ENCODE data around the gene RTF2. TPM values are rescaled to one million over a fixed set of nuclear protein-coding genes. Genes with fewer than 3 reads are reported as not detected.

Gene RTF2
- total and polyA plus RNA-seq, 2 experiments from 2014 or later = 59.2 to 95.3 TPM

- H3K4me3 ChIP-seq = no peak overlapping the region
- DNase-seq (ENCODE audit: low spot score) = no peak
- no peaks in the 10 kb centered on the region for H3K36me3 ChIP-seq (replicated peaks; ENCODE audit: insufficient read depth, low read depth)
- H4K20me1 ChIP-seq (ENCODE audit: insufficient read depth, poor library complexity, severe bottlenecking) = no peaks in the 10 kb centered on the region
- H3K27ac ChIP-seq = no peak overlapping the region
- H2AFZ ChIP-seq = no peak overlapping the region
- 63% methylated on average over 3 of the region's 3 CpGs for WGBS (ENCODE audit: low lambda C conversion rate, missing lambda C conversion rate)
- H3K9me2 ChIP-seq (replicated peaks; ENCODE audit: insufficient read depth) = no peaks in the 10 kb centered on the region
- H3K79me2 ChIP-seq = peaks cover 7% of the 10 kb centered on the region
- no peaks in the 10 kb centered on the region for H3K27me3 ChIP-seq
- H3K9me3 ChIP-seq (ENCODE audit: low read depth) = no peaks in the 10 kb centered on the region
- no peaks in the 10 kb centered on the region for H3K4me1 ChIP-seq (ENCODE audit: insufficient read depth)
- H3K4me2 ChIP-seq = no peak overlapping the region
- TF ChIP-seq EZH2 (IDR thresholded peaks at IDR 0.05; ENCODE audit: borderline replicate concordance) = no peak
- no peak for TF ChIP-seq EZH2phosphoT487 (IDR thresholded peaks at IDR 0.05; ENCODE audit: low read depth, severe bottlenecking, unreplicated experiment)
- no peak for TF ChIP-seq CTCF (IDR thresholded peaks at IDR 0.05; ENCODE audit: poor library complexity)
These were observed 37.7 kb downstream of the RTF2 start for GRCh38 chr20:56506103-56506502.

- H3K4me3 ChIP-seq = no peak overlapping the region
- H3K4me2 ChIP-seq = no peak overlapping the region
- no peaks in the 10 kb centered on the region for H3K27me3 ChIP-seq
- no peak overlapping the region for H2AFZ ChIP-seq
- DNase-seq (ENCODE audit: low spot score) = no peak
- H3K9me2 ChIP-seq (replicated peaks; ENCODE audit: insufficient read depth) = no peaks in the 10 kb centered on the region
- H3K27ac ChIP-seq = no peak overlapping the region
- H3K4me1 ChIP-seq (ENCODE audit: insufficient read depth) = no peaks in the 10 kb centered on the region
- H4K20me1 ChIP-seq (ENCODE audit: insufficient read depth, poor library complexity, severe bottlenecking) = no peaks in the 10 kb centered on the region
- WGBS (ENCODE audit: low lambda C conversion rate, missing lambda C conversion rate) = 99% methylated on average over 10 of the region's 10 CpGs
- TF ChIP-seq EZH2 (IDR thresholded peaks at IDR 0.05; ENCODE audit: borderline replicate concordance) = no peak
- TF ChIP-seq EZH2phosphoT487 (IDR thresholded peaks at IDR 0.05; ENCODE audit: low read depth, severe bottlenecking, unreplicated experiment) = no peak
- TF ChIP-seq CTCF (IDR thresholded peaks at IDR 0.05; ENCODE audit: poor library complexity) = no peak
- no peaks in the 10 kb centered on the region for H3K36me3 ChIP-seq (replicated peaks; ENCODE audit: insufficient read depth, low read depth)
- H3K9me3 ChIP-seq (ENCODE audit: low read depth) = no peaks in the 10 kb centered on the region
- H3K79me2 ChIP-seq = peaks cover 4% of the 10 kb centered on the region
These were observed 43.5 kb downstream of the RTF2 start for GRCh38 chr20:56511926-56512325.

GRCh38 chr20:56513161-56514150 is 45.0 kb downstream of the RTF2 start:
- H3K4me3 ChIP-seq = no peak overlapping the region
- WGBS (ENCODE audit: low lambda C conversion rate, missing lambda C conversion rate) = 89% methylated on average over 21 of the region's 22 CpGs

More at GRCh38 chr20:56513161-56514150, 45.0 kb downstream of the RTF2 start:
- Histone ChIP-seq H3K9me2 (replicated peaks; ENCODE audit: insufficient read depth) (no peaks in the 10 kb centered on the region), H3K4me1 (ENCODE audit: insufficient read depth) (no peaks in the 10 kb centered on the region), H2AFZ (no peak overlapping the region), H3K9me3 (ENCODE audit: low read depth) (no peaks in the 10 kb centered on the region), H4K20me1 (ENCODE audit: insufficient read depth, poor library complexity, severe bottlenecking) (no peaks in the 10 kb centered on the region), H3K27ac (no peak overlapping the region), H3K27me3 (no peaks in the 10 kb centered on the region), H3K36me3 (replicated peaks; ENCODE audit: insufficient read depth, low read depth) (no peaks in the 10 kb centered on the region), H3K79me2 (peaks cover 4% of the 10 kb centered on the region), H3K4me2 (no peak overlapping the region)
- no peak for TF ChIP-seq EZH2phosphoT487 (IDR thresholded peaks at IDR 0.05; ENCODE audit: low read depth, severe bottlenecking, unreplicated experiment)
- TF ChIP-seq CTCF (IDR thresholded peaks at IDR 0.05; ENCODE audit: poor library complexity) = no peak
- TF ChIP-seq EZH2 (IDR thresholded peaks at IDR 0.05; ENCODE audit: borderline replicate concordance) = no peak
- DNase-seq (ENCODE audit: low spot score) = no peak

Measured in hepatocyte (in vitro differentiated cells).